ENCODE results near the gene C1QB. TPM values are rescaled to one million over a fixed set of nuclear protein-coding genes. Genes with fewer than 3 reads are reported as not detected.

C1QB gene
- 5.3 TPM for total RNA-seq

GRCh38 chr1:22652881-22653316 is at the start of gene C1QB:
Gene C1QB, plus strand, starts transcription at chr1:22653236. Its CDS starts 6,227 bp downstream, at chr1:22659463.
- DNase-seq (ENCODE audit: low spot score in 2 of 2): no peak
- no peak for FAIRE-seq

GRCh38 chr1:22606161-22606560 is 46.9 kb upstream of the C1QB start:
- FAIRE-seq (no peak), DNase-seq (ENCODE audit: low spot score in 2 of 2) (no peak)

- DNase-seq (ENCODE audit: low spot score in 2 of 2): no peak
Measured at GRCh38 chr1:22607154-22607553, 45.9 kb upstream of the C1QB start.

GRCh38 chr1:22608361-22608760 is 44.7 kb upstream of the C1QB start:
- DNase-seq (ENCODE audit: low spot score in 2 of 2) (no peak), FAIRE-seq (no peak)

More at GRCh38 chr1:22607154-22607553, 45.9 kb upstream of the C1QB start:
- no peak for FAIRE-seq

GRCh38 chr1:22609291-22609690 is 43.7 kb upstream of the C1QB start:
- FAIRE-seq (no peak), DNase-seq (ENCODE audit: low spot score in 2 of 2) (no peak)

GRCh38 chr1:22611530-22611947 is 41.5 kb upstream of the C1QB start:
- FAIRE-seq (no peak), DNase-seq (ENCODE audit: low spot score in 2 of 2) (no peak)

- no peak for DNase-seq (ENCODE audit: low spot score in 2 of 2)
- no peak for FAIRE-seq
Measured at GRCh38 chr1:22612671-22613571, 40.1 kb upstream of the C1QB start.

GRCh38 chr1:22613572-22613918 is 39.5 kb upstream of the C1QB start:
- FAIRE-seq: no peak
- DNase-seq (ENCODE audit: low spot score in 2 of 2): no peak

GRCh38 chr1:22613951-22614350 is 39.1 kb upstream of the C1QB start:
- DNase-seq (ENCODE audit: low spot score in 2 of 2): no peak

GRCh38 chr1:22615886-22616285 is 37.1 kb upstream of the C1QB start:
- no peak for DNase-seq (ENCODE audit: low spot score in 2 of 2)
- FAIRE-seq: no peak

More at GRCh38 chr1:22613951-22614350, 39.1 kb upstream of the C1QB start:
- no peak for FAIRE-seq

GRCh38 chr1:22616571-22616970 is 36.5 kb upstream of the C1QB start:
- FAIRE-seq: no peak
- no peak for DNase-seq (ENCODE audit: low spot score in 2 of 2)

- no peak for DNase-seq (ENCODE audit: low spot score in 2 of 2)
- no peak for FAIRE-seq
Measured at GRCh38 chr1:22618056-22618455, 35.0 kb upstream of the C1QB start.

GRCh38 chr1:22619252-22619651 is 33.8 kb upstream of the C1QB start:
- no peak for FAIRE-seq
- DNase-seq (ENCODE audit: low spot score in 2 of 2): no peak

GRCh38 chr1:22619798-22620197 is 33.2 kb upstream of the C1QB start:
- DNase-seq (ENCODE audit: low spot score in 2 of 2) (no peak), FAIRE-seq (no peak)

- DNase-seq (ENCODE audit: low spot score in 2 of 2) (no peak), FAIRE-seq (no peak)
Measured at GRCh38 chr1:22621761-22622160, 31.3 kb upstream of the C1QB start.

- FAIRE-seq (no peak), DNase-seq (ENCODE audit: low spot score in 2 of 2) (no peak)
Measured at GRCh38 chr1:22625262-22625925, 27.6 kb upstream of the C1QB start.

GRCh38 chr1:22626237-22627157 is 26.5 kb upstream of the C1QB start:
- DNase-seq (ENCODE audit: low spot score in 2 of 2) (no peak), FAIRE-seq (no peak)

GRCh38 chr1:22627331-22627730 is 25.7 kb upstream of the C1QB start:
- DNase-seq (ENCODE audit: low spot score in 2 of 2): no peak
- FAIRE-seq: no peak

GRCh38 chr1:22628698-22629444 is 24.2 kb upstream of the C1QB start:
- DNase-seq (ENCODE audit: low spot score in 2 of 2) (no peak), FAIRE-seq (no peak)

- DNase-seq (ENCODE audit: low spot score in 2 of 2) (no peak), FAIRE-seq (no peak)
Measured at GRCh38 chr1:22629886-22630285, 23.1 kb upstream of the C1QB start.
